NCI-H2029 treated with DMSO at 0.1 percent for 48 hours (cell line): ENCODE measurements around the gene KCTD5.
"Not testable (repeated sequence)": the region's sequence is repeated elsewhere in the genome, so short reads cannot be mapped to it uniquely, and the experiment has no call there.

Experiments used
- DNase-seq: peaks from one replicate; lab custom pipeline; 2025; lab: John Stamatoyannopoulos, UW

Gene KCTD5

GRCh38 chr16:2682209-2683021, at the start of gene KCTD5:
TSS of gene KCTD5 (plus strand) at chr16:2682523. CDS start at chr16:2682549, 26 bp downstream.
- DNase-seq = peak; percentile 69

GRCh38 chr16:2639071-2639721, 43.1 kb upstream of the KCTD5 start:
- not testable (repeated sequence) for DNase-seq

GRCh38 chr16:2639722-2640072, 42.6 kb upstream of the KCTD5 start:
- not testable (repeated sequence) for DNase-seq

- DNase-seq = not testable (repeated sequence)
Observed at GRCh38 chr16:2642561-2642960, 39.8 kb upstream of the KCTD5 start.

- DNase-seq = not testable (repeated sequence)
Observed at GRCh38 chr16:2644754-2645453, 37.4 kb upstream of the KCTD5 start.

- DNase-seq = not testable (repeated sequence)
Observed at GRCh38 chr16:2651268-2651871, 31.0 kb upstream of the KCTD5 start.

GRCh38 chr16:2653915-2654314, 28.4 kb upstream of the KCTD5 start:
- not testable (repeated sequence) for DNase-seq

GRCh38 chr16:2654949-2655348, 27.4 kb upstream of the KCTD5 start:
- DNase-seq = not testable (repeated sequence)

- DNase-seq = no peak
Observed at GRCh38 chr16:2656985-2657384, 25.3 kb upstream of the KCTD5 start.

- DNase-seq = not testable (repeated sequence)
Observed at GRCh38 chr16:2657803-2658202, 24.5 kb upstream of the KCTD5 start.

- DNase-seq = not testable (repeated sequence)
Observed at GRCh38 chr16:2659560-2659959, 22.8 kb upstream of the KCTD5 start.

GRCh38 chr16:2660014-2660662, 22.2 kb upstream of the KCTD5 start:
- not testable (repeated sequence) for DNase-seq

GRCh38 chr16:2660755-2661373, 21.5 kb upstream of the KCTD5 start:
- DNase-seq = not testable (repeated sequence)

GRCh38 chr16:2663553-2664546, 18.5 kb upstream of the KCTD5 start:
- no peak for DNase-seq

GRCh38 chr16:2664574-2664982, 17.7 kb upstream of the KCTD5 start:
- DNase-seq = no peak

- DNase-seq = not testable (repeated sequence)
Observed at GRCh38 chr16:2666671-2667070, 15.7 kb upstream of the KCTD5 start.

- not testable (repeated sequence) for DNase-seq
Observed at GRCh38 chr16:2669587-2669986, 12.7 kb upstream of the KCTD5 start.

- not testable (repeated sequence) for DNase-seq
Observed at GRCh38 chr16:2670017-2670416, 12.3 kb upstream of the KCTD5 start.

GRCh38 chr16:2671193-2671592, 11.1 kb upstream of the KCTD5 start:
- not testable (repeated sequence) for DNase-seq

- no peak for DNase-seq
Observed at GRCh38 chr16:2671741-2672140, 10.6 kb upstream of the KCTD5 start.
